ENCODE measurements around the gene KRT80. TPM values are rescaled to one million over a fixed set of nuclear protein-coding genes. Genes with fewer than 3 reads are reported as not detected.

KRT80 gene
- total RNA-seq, 1 experiment from 2014 or later = 8.8 TPM

GRCh38 chr12:52213564-52214420, 22.0 kb upstream of the KRT80 start (continued):
- no peak for TF ChIP-seq TCF7L2 (IDR thresholded peaks at IDR 0.05; ENCODE audit: borderline replicate concordance, extremely low read depth, insufficient read depth, insufficient read length)
- TF ChIP-seq ELF1 (IDR thresholded peaks at IDR 0.05; ENCODE audit: borderline replicate concordance, low read depth) = no peak
- no peak for TF ChIP-seq POLR2A (IDR thresholded peaks at IDR 0.05; ENCODE audit: borderline replicate concordance, extremely low read depth, insufficient read depth, insufficient read length)
- TF ChIP-seq POLR2AphosphoS5 (IDR thresholded peaks at IDR 0.05; ENCODE audit: low read depth, low read length) = peak; percentile 35; the same call in 1 of the 2 replicates

- Histone ChIP-seq H3K4me1 (ENCODE audit: control insufficient read depth in 1 of 2, insufficient read depth in 2 of 2, low read length in 2 of 2) (peaks cover 48 to 71% of the 10 kb centered on the region in 2 experiments), H3K4me2 (ENCODE audit: low read length) (peak overlapping the region; percentile 63), H2AFZ (ENCODE audit: low read depth, low read length, poor library complexity, severe bottlenecking) (no peak overlapping the region), H3K9me3 (ENCODE audit: control insufficient read depth in 1 of 2, insufficient read depth in 1 of 2, low read depth in 1 of 2, low read length in 2 of 2) (no peaks in the 10 kb centered on the region), H3K27ac (ENCODE audit: low read depth, low read length) (no peak overlapping the region), H3K4me3 (replicated peaks in 1 of 2; ENCODE audit: low read depth in 1 of 2, low read length in 2 of 2) (no peak overlapping the region), H3K36me3 (ENCODE audit: control insufficient read depth in 1 of 2, insufficient read depth in 2 of 2, low read length in 2 of 2) (no peaks in the 10 kb centered on the region), H3K9me2 (ENCODE audit: insufficient read depth) (no peaks in the 10 kb centered on the region), H4K20me1 (ENCODE audit: insufficient read depth) (no peaks in the 10 kb centered on the region), H3K79me2 (ENCODE audit: insufficient read depth, low read length) (no peaks in the 10 kb centered on the region), H3K9ac (ENCODE audit: low read length) (no peak overlapping the region), H3K27me3 (ENCODE audit: insufficient read depth, low read length) (peaks cover 3% of the 10 kb centered on the region)
- ATAC-seq = no peak
- ChIA-PET CTCF (interaction anchor here (0.7 to 2.6 kb wide), 21 partner anchors 7 to 665 kb away, joined by 3 to 17 read pairs (median 4); partner anchors contain the start of gene KRT80), RAD21 (ENCODE audit: low non-redundant PET in 1 of 2, low total read pairs in 2 of 2, uncharacterized antibody in 2 of 2, unreplicated experiment in 2 of 2) (interaction anchor here (0.6 to 1.8 kb wide), 7 partner anchors 19 to 115 kb away, joined by 3 to 7 read pairs (median 3); no protein-coding TSS in a partner anchor), POLR2A (interaction anchor here (0.8 to 2.1 kb wide), 4 partner anchors 26 to 736 kb away, joined by 3 to 12 read pairs (median 3); partner anchors contain the start of gene KRT18)
- DNase-seq (ENCODE audit: low read depth, low spot score) = no peak
- intact Hi-C loops (cut with micrococcal nuclease) = loop anchor here (5.0 kb wide), 1 partner anchor 659 kb away; no protein-coding TSS in a partner anchor
- no TSS peak for BruUV-seq (replicated peaks)
- TF ChIP-seq CEBPB (IDR thresholded peaks at IDR 0.05; ENCODE audit: low read depth) (no peak), POLR2A (IDR thresholded peaks at IDR 0.05; ENCODE audit: borderline replicate concordance, extremely low read depth, insufficient read depth, insufficient read length) (no peak), ZBTB33 (IDR thresholded peaks at IDR 0.05; ENCODE audit: extremely low read depth, insufficient replicate concordance, low read length) (no peak), ZNF274 (IDR thresholded peaks at IDR 0.05; ENCODE audit: low read depth, low read length) (no peak), SP1 (IDR thresholded peaks at IDR 0.05; ENCODE audit: low read depth) (no peak), SIN3A (IDR thresholded peaks at IDR 0.05; ENCODE audit: low read depth) (no peak), FOSL1 (IDR thresholded peaks at IDR 0.05; ENCODE audit: low read depth) (no peak), JUND (IDR thresholded peaks at IDR 0.05) (no peak), CTCF (IDR thresholded peaks at IDR 0.05 in 2 of 3, conservative IDR thresholded peaks at IDR 0.05 in 1 of 3; ENCODE audit: borderline replicate concordance in 1 of 3, insufficient read depth in 1 of 3, low read depth in 2 of 3, low read length in 2 of 3) (no peak), EZH2 (IDR thresholded peaks at IDR 0.05) (no peak), ZFX (IDR thresholded peaks at IDR 0.05) (no peak), ATF3 (IDR thresholded peaks at IDR 0.05) (no peak), YY1 (IDR thresholded peaks at IDR 0.05; ENCODE audit: extremely low read depth, insufficient replicate concordance, low read depth, low read length) (no peak)
Measured at GRCh38 chr12:52212701-52213563, 21.1 kb upstream of the KRT80 start.
